Stimulated activated CD8-positive, alpha-beta memory T cell treated with anti-CD3 and anti-CD28 coated beads, Interleukin-7, amount 100 ng/mL, for 48 hours (primary cell): ENCODE measurements around the gene APBA2.
"Not testable (repeated sequence)": the region's sequence is repeated elsewhere in the genome, so short reads cannot be mapped to it uniquely, and the experiment has no call there.

Experiments used
- DNase-seq, 2 donors: peaks; one replicate each; pipeline ENCODE4 v3.0.0-alpha.2; 2020; ENCODE audit warnings: low read depth in 1 of 2; ENCODE audit errors: extremely low read depth in 1 of 2

APBA2 gene

GRCh38 chr15:29031502-29032228, 145.9 kb downstream of the APBA2 start:
- DNase-seq: no peak

DNA sequence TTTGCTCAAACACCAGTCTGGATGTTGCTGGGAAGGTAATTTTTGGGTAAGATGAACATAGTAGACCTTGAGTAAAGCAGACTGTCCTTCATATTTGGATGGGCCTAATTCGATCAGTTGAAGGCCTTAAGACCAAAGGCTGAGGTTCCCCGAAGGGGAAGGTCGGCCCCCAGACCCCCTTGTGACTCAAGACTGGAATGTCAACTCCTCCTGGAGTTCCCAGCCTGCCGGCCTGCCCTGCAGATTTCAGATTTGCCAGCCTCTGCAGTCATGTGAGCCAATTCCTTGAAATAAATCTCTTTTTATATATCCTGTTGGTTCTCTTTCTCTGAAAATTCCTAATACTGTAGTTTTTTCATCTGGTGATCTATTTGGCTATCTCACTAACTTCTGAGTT, 146.5 kb downstream of the APBA2 start:
- no peak for DNase-seq

DNA sequence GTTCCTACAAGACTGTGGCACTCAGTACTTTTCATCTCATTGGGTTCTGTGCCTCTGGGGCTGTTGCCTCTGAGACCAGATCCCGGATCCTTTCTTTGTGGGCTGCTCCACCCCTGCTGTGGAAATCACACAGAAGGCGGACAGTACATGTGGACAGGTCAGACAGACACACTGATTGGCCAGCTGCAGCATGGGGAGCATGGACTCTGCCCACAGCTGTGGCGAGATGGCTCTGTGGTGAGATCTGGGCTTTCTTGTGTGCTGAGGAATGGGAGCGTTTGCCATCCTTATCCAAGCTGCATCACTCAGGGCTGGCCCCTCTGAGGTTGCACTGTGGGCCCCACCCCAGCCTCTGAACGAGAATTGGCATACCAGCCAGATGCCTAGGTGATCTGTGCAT, 147.0 kb downstream of the APBA2 start:
- no peak for DNase-seq

- DNase-seq: no peak
Observed at GRCh38 chr15:29034151-29034550, 148.4 kb downstream of the APBA2 start.

- DNase-seq: no peak
Observed at GRCh38 chr15:29034593-29035335, 149.0 kb downstream of the APBA2 start.

- DNase-seq: no peak
Observed at GRCh38 chr15:29035336-29036285, 149.8 kb downstream of the APBA2 start.

GRCh38 chr15:29037997-29038705, 152.4 kb downstream of the APBA2 start:
- DNase-seq: no peak

- no peak for DNase-seq
Observed at GRCh38 chr15:29039466-29040369, 153.9 kb downstream of the APBA2 start.

- no peak for DNase-seq
Observed at GRCh38 chr15:29040370-29040751, 154.6 kb downstream of the APBA2 start.

DNA sequence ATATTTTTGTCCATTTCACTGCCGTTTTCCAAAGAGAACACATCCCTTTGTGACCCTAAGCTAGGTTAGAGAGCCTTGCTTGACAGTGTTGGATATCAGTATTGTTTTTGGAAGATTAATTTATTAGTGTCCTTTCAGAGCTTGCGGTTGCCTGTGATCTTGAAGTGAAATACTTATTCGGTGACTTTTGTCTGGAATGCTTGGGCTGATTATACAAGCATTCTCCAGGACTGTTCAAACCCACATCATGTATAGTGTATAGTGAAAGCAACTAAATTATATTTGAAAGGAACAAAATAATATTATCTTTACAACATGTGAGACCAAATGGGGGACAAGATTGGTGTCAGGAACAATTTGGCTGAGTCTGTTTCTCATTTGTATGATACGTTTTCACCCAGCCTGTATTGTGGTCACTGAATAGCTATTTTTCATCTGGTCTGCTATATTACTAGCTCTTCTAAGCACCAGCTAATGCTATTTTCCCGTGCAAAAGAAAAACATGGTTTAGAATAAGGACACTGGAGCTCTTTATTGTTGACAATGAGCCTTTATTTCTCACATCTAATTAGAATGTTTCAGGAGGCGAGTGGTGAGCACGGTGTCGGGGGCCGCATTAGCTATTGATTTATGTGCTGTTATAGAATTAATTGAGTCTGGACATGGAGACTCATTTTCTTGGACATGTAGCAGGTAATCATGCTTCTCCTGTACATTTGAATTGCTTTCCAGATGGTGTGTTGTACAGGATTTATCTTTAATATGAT, 158.1 kb downstream of the APBA2 start:
- DNase-seq: no peak

DNA sequence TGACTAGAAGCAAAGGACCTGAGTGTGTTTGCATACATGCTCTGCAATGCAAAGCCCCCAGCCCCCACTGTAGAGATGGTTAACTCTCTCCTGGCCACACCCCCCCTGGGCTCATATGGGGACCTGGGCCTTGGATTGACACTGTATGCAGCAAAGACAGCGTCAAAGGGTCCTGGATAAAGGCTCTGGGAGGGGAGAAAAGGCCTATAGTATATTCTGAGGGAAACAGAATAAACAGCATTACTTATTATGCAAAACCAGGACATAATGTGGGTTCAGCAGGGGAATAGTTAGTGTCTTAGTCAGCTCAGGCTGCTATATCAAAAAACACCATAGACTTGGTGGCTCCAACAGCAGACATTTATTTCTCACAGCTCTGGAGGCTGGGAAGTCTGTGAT, 158.7 kb downstream of the APBA2 start:
- DNase-seq: no peak

- DNase-seq: not testable (repeated sequence)
Observed at GRCh38 chr15:29045161-29045560, 159.4 kb downstream of the APBA2 start.

DNA sequence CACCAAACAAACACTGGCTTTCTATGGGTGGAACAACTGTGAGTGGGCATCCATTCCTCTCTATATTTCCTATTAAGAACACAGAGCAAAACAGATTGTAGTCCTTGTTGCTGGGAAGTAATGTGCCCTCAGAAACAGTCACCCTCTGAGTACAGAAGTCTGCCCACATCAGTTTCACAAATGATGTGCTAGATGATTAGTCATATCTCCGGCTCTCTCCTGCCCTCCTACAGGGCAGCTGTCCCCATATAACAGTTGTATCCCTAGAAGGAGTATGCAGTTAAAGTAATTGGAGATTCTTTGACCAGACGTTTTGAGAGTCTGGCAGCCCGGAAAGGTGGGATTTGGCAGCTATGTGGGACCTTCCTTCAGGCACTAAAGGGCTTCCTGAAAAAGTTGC, 159.9 kb downstream of the APBA2 start:
- DNase-seq: no peak

DNA sequence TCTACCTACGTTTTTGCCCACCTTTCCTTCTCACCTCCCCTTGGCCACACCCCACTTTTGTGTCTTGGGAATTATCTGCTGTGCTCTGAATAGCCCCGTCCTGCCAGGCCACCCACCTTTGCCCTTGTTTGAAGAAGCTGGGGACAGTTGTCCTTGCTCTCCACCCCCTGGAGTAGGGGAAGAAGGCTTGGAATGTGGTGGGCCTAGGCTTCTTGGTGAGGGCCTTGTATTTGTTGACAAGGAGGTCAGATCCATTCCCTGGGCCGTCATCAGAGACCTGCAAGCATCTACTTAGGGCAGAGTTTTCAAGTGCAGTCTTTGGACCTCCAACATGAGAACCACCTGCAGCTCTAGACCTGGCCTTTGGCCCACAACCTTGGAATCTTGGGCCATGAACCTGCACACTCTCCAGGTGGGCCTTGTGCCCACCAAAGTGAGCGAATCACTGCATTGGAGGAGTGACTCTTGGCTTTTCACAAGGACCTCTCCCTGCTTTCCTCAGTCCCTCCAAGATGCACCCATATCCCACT, 160.6 kb downstream of the APBA2 start:
- DNase-seq: no peak

DNA sequence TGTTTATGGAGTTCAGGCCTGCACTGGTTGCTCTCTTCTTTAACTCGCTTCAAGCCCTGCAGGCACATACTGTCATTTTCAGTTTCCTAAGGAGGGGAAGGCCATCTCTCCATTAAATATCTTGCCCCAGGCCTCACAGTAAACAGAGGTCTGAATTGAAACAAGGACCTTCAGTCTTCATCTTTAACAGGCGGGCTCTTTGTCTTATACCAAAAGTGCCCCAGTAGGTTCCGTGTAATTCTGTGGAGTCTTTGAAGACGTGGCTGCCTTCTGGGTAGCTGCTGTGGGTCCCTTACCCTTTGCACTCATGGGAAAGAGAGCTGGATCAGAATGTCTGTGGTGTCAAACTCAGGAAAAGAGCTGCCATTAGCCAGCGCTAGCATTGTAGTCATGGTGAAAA, 161.2 kb downstream of the APBA2 start:
- no peak for DNase-seq

DNA sequence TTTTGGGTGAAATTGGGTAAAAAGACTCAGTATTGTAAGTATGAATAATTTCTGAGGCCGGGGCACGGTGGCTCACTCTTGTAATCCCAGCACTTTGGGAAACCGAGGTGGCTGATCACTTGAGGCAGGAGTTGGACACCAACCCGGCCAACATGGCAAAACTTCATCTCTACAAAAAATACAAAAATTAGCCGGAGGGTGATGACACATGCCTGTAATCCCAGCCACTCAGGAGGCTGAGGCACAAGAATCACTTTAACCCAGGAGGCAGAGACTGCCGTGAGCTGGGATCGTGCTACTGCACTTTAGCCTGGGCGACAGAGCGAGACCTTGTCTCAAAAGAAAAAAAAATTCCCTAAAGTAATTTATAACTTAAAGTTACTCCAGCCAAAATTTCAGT, 162.2 kb downstream of the APBA2 start:
- no peak for DNase-seq

DNA sequence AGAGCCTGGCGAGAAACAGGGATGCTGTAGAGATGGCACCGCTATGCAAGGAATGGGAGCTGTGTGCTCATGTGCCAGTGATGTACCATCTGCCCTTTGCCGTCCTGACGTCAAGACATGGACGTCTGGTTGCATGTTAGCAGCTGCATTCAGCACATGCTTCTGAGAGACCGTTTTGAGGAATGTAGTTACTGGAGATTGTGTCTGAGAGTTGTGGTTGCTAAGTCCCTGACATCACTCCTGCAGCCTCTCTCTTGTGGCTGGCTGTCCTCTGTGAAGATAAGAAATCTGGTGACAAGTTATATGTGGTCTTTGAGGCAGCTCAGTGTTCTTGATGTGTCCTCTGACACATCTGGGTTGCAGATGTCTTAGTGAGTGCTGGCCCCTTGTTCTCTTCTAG, 165.1 kb downstream of the APBA2 start:
- DNase-seq: no peak

DNA sequence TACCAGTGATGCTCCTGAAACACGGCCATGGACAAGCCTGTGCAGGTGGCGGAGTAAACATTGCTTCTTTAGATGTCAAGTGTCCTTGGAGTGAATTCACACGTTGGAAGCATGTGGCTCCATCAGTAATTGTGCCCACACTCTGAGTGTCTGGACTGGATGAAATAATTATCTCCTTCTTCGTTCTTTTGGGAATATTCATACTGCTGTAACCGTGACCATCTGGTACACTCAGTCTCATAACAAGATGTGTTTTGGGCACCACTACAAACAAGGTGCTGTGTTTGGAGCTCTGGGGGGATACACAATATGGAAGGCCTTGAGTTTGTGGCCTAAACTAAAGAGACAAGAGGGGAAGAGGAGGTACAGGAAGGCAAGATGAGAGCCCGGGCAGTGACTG, 165.6 kb downstream of the APBA2 start:
- no peak for DNase-seq

DNA sequence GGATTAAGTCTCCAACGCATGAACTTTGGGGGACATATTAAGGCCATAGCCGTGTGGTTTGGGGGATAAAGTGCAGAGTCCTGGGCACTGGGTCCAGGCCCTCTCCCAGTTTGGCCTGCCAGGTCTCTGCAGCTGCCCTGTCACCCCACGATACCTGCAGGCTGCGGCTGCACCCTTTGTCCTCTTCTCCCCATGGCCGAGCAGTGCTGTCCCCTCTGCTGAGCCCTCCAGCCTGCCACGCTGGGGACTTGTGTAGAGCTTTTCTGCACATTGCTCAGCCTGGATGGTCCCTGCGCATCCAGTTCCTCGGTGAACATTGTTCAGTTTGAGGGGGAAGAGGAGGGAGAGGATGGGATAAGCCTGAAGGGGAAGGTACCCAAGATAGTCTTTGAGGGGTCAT, 167.2 kb downstream of the APBA2 start:
- no peak for DNase-seq
